Astrocyte (in vitro differentiated cells and primary cell): ENCODE data around the gene BTF3. TPM values are rescaled to one million over a fixed set of nuclear protein-coding genes. Genes with fewer than 3 reads are reported as not detected.

ENCODE experiments used
- DNase-seq: peaks from one replicate; pipeline ENCODE4 v3.0.0-alpha.2; 2010; ENCODE audit warnings: low read depth
- FAIRE-seq: peaks from 2 replicates; lab custom pipeline; 2011; peaks lifted over from hg19 to GRCh38; lab: Jason Lieb, UNC
- H2AFZ ChIP-seq: 2 replicates; pipeline ENCODE4 v1.6.0; 2012; ENCODE audit warnings: low read depth, low read length, inconsistent platforms
- H3K27ac ChIP-seq: 2 replicates; pipeline ENCODE4 v1.5.1; 2011; ENCODE audit warnings: low read depth, low read length, inconsistent platforms
- H3K27me3 ChIP-seq: 2 replicates; pipeline ENCODE4 v1.6.0; 2011; ENCODE audit warnings: low read length, inconsistent platforms; ENCODE audit not compliant: insufficient read depth
- H3K36me3 ChIP-seq: 2 replicates; pipeline ENCODE4 v1.5.1; 2011; ENCODE audit warnings: low read length, inconsistent platforms; ENCODE audit not compliant: insufficient read depth
- H3K4me1 ChIP-seq: 2 replicates; pipeline ENCODE4 v1.5.1; 2011; ENCODE audit warnings: low read length, inconsistent platforms; ENCODE audit not compliant: insufficient read depth
- H3K4me2 ChIP-seq: 2 replicates; pipeline ENCODE4 v1.6.0; 2012; ENCODE audit warnings: low read length, inconsistent platforms
- H3K4me3 ChIP-seq: 2 replicates; pipeline ENCODE4 v1.5.1; 2011; ENCODE audit warnings: low read depth, mild to moderate bottlenecking, low read length, inconsistent platforms; ENCODE audit not compliant: insufficient read depth
- H3K79me2 ChIP-seq: 2 replicates; pipeline ENCODE4 v1.6.0; 2012; ENCODE audit warnings: mild to moderate bottlenecking, low read length, inconsistent platforms; ENCODE audit not compliant: insufficient read depth
- H3K9ac ChIP-seq: 2 replicates; pipeline ENCODE4 v1.6.0; 2012; ENCODE audit warnings: mild to moderate bottlenecking, low read length, inconsistent platforms
- H3K9me3 ChIP-seq: 2 replicates; pipeline ENCODE4 v1.5.1; 2012; ENCODE audit warnings: low read depth, mild to moderate bottlenecking, low read length, inconsistent platforms; ENCODE audit not compliant: insufficient read depth
- H4K20me1 ChIP-seq: 2 replicates; pipeline ENCODE4 v1.6.0; 2012; ENCODE audit warnings: low read length, inconsistent platforms; ENCODE audit not compliant: insufficient read depth
- H3K27ac Mint-ChIP-seq: one replicate; pipeline ENCODE4 v1.8.0; 2021; ENCODE audit warnings: mild to moderate bottlenecking, mixed read lengths; ENCODE audit not compliant: unreplicated experiment
- H3K27me3 Mint-ChIP-seq: one replicate; pipeline ENCODE4 v1.8.0; 2021; ENCODE audit warnings: low read depth, mixed read lengths; ENCODE audit not compliant: unreplicated experiment
- H3K36me3 Mint-ChIP-seq: one replicate; pipeline ENCODE4 v1.8.0; 2021; ENCODE audit warnings: low read depth, mixed read lengths; ENCODE audit not compliant: unreplicated experiment
- H3K4me1 Mint-ChIP-seq: one replicate; pipeline ENCODE4 v1.8.0; 2021; ENCODE audit warnings: low read depth, mixed read lengths; ENCODE audit not compliant: unreplicated experiment
- H3K4me3 Mint-ChIP-seq: one replicate; pipeline ENCODE4 v1.8.0; 2021; ENCODE audit warnings: mild to moderate bottlenecking, moderate library complexity, mixed read lengths; ENCODE audit not compliant: unreplicated experiment
- H3K9me3 Mint-ChIP-seq: one replicate; pipeline ENCODE4 v1.8.0; 2021; ENCODE audit warnings: mild to moderate bottlenecking, mixed read lengths; ENCODE audit not compliant: unreplicated experiment
- CTCF ChIP-seq: IDR thresholded peaks from 2 replicates; pipeline ENCODE4 v1.5.1; 2011; ENCODE audit warnings: low read depth, mild to moderate bottlenecking, inconsistent platforms, low read length, moderate library complexity; ENCODE audit not compliant: insufficient read depth
- EZH2 ChIP-seq: IDR thresholded peaks from 2 replicates; pipeline ENCODE4 v1.6.1; 2012; ENCODE audit warnings: mild to moderate bottlenecking, low read length, inconsistent platforms; ENCODE audit not compliant: insufficient read depth
- total RNA-seq: library from RNA; stranded (reverse); gene quantifications from 2 replicates; pipeline ENCODE4 v1.2.1, GENCODE V29; 2021

The BTF3 gene
- total RNA-seq, 1 donor from 2014 or later, result 524 TPM

DNA sequence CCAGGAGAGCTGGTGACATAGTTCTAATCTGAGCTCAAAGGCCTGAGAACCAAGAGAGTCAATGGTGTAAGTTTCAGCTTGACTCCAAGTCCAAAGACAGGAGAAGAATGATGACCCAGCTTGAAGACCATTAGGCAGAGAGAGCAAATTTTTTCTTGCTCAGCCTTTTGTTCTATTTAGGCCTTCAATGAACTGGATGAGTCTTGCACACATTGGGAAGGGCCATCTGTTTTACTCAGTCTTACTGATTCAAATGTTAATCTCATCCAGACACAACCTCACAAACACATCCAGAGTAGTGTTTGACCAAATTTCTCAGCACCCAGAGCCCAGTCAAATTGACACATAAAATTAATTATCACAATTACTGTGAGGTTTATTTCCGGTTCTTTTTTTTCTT lies 7.1 kb upstream of the BTF3 start:
- FAIRE-seq (no peak), DNase-seq (no peak)
- no peaks in the 10 kb centered on the region for H3K4me1 ChIP-seq
- H3K27me3 ChIP-seq, result no peaks in the 10 kb centered on the region
- no peak for TF ChIP-seq CTCF
- TF ChIP-seq EZH2, result no peak
- H3K36me3 ChIP-seq, result no peaks in the 10 kb centered on the region
- H3K79me2 ChIP-seq, result no peaks in the 10 kb centered on the region
- H2AFZ ChIP-seq, result no peak overlapping the region
- no peaks in the 10 kb centered on the region for H3K9me3 ChIP-seq
- H4K20me1 ChIP-seq, result no peaks in the 10 kb centered on the region
- Mint-ChIP-seq H3K27me3 (peaks cover 8% of the 10 kb centered on the region), H3K4me3 (no peak overlapping the region), H3K9me3 (no peaks in the 10 kb centered on the region), H3K27ac (no peak overlapping the region), H3K4me1 (no peaks in the 10 kb centered on the region), H3K36me3 (no peaks in the 10 kb centered on the region)
- no peak overlapping the region for H3K9ac ChIP-seq
- no peak overlapping the region for H3K4me3 ChIP-seq
- H3K4me2 ChIP-seq, result no peak overlapping the region
- H3K27ac ChIP-seq, result no peak overlapping the region

DNA sequence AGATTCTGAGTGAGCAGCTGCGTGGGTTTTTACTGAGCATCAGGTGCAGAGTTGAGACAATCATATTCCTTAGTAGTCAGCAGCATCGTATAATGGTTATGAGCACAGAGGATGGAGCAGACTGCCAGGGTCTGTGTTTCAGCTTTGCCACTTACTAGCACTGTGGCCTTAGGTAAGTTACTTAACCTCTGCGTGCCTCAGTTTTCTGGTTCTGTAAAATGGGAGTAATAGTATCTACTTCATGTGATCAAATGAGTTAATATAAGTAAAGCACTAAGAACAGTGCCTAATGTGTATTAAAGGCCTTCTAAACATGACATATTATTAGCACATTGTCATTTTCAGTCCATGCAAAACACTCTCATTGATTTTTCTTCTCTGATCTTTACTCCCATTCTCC lies 4.8 kb upstream of the BTF3 start:
- H2AFZ ChIP-seq, result no peak overlapping the region
- H3K27ac Mint-ChIP-seq, result no peak overlapping the region
- FAIRE-seq (no peak), DNase-seq (no peak)
- no peaks in the 10 kb centered on the region for H3K9me3 ChIP-seq
- peaks cover 3% of the 10 kb centered on the region for H3K79me2 ChIP-seq
- no peak overlapping the region for H3K27ac ChIP-seq
- H3K27me3 ChIP-seq, result no peaks in the 10 kb centered on the region
- no peaks in the 10 kb centered on the region for H3K36me3 Mint-ChIP-seq
- TF ChIP-seq CTCF (no peak), EZH2 (no peak)
- H3K4me1 ChIP-seq, result peaks cover 13% of the 10 kb centered on the region
- H3K4me3 ChIP-seq, result no peak overlapping the region
- no peaks in the 10 kb centered on the region for H3K36me3 ChIP-seq
- H3K9ac ChIP-seq, result no peak overlapping the region
- H3K4me3 Mint-ChIP-seq, result no peak overlapping the region
- peaks cover 3% of the 10 kb centered on the region for H3K27me3 Mint-ChIP-seq
- H4K20me1 ChIP-seq, result no peaks in the 10 kb centered on the region
- H3K4me1 Mint-ChIP-seq, result no peaks in the 10 kb centered on the region
- H3K4me2 ChIP-seq, result no peak overlapping the region
- no peaks in the 10 kb centered on the region for H3K9me3 Mint-ChIP-seq

DNA sequence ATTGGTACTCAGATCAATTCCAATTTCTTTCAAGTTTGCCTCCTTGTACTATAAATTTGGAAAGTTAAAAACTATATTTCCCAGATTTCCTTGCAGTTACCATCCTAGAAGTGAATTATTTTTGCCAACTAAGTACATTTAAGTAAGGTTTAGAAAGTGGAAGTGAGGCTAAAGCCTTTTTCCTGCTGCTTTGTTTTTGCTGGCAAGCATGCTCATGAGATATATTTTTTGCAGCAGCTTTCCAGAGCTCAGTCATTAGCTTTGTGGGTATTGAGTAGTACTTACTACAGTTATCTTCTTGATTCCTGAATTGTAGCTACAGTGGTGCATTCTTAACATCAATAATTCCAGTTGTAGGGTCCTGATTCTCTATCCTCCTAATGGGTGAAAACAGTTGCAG lies 3.5 kb upstream of the BTF3 start:
- no peak for TF ChIP-seq CTCF
- TF ChIP-seq EZH2, result no peak
- no peaks in the 10 kb centered on the region for H3K4me1 Mint-ChIP-seq
- DNase-seq (no peak), FAIRE-seq (no peak)
- H3K27ac Mint-ChIP-seq, result no peak overlapping the region
- no peaks in the 10 kb centered on the region for H3K9me3 Mint-ChIP-seq
- H3K36me3 Mint-ChIP-seq, result peaks cover 8% of the 10 kb centered on the region
- H3K27me3 ChIP-seq, result no peaks in the 10 kb centered on the region
- no peaks in the 10 kb centered on the region for H3K9me3 ChIP-seq
- H3K27me3 Mint-ChIP-seq, result no peaks in the 10 kb centered on the region
- H3K4me3 Mint-ChIP-seq, result no peak overlapping the region
- H3K4me1 ChIP-seq, result peaks cover 13% of the 10 kb centered on the region
- no peak overlapping the region for H2AFZ ChIP-seq
- no peak overlapping the region for H3K9ac ChIP-seq
- no peak overlapping the region for H3K4me2 ChIP-seq
- no peak overlapping the region for H3K4me3 ChIP-seq
- no peaks in the 10 kb centered on the region for H3K36me3 ChIP-seq
- H3K27ac ChIP-seq, result no peak overlapping the region
- peaks cover 16% of the 10 kb centered on the region for H3K79me2 ChIP-seq
- peaks cover 7% of the 10 kb centered on the region for H4K20me1 ChIP-seq
